Liver (tissue), 9 donors: Measurements from ENCODE around the gene PNMA8B. TPM values are rescaled to one million over a fixed set of nuclear protein-coding genes. Genes with fewer than 3 reads are reported as not detected.

Experiments
- DNase-seq: peaks from one replicate; pipeline ENCODE4 v3.0.0-alpha.2; 2017; ENCODE audit warnings: low spot score
- H3K27ac ChIP-seq, 2 donors: one replicate each; pipeline ENCODE4 v1.7.0; 2013; ENCODE audit warnings: inconsistent platforms in 2 of 2, low read length in 2 of 2, control low read depth in 1 of 2, low read depth in 1 of 2, mild to moderate bottlenecking in 1 of 2
- H3K27me3 ChIP-seq, 4 donors: one replicate each; pipeline versions ENCODE4 v1.6.1 to v1.7.0; 2013; ENCODE audit warnings: low read length in 3 of 4, inconsistent platforms in 1 of 4, mild to moderate bottlenecking in 1 of 4, moderate library complexity in 1 of 4; ENCODE audit not compliant: control insufficient read depth in 4 of 4, insufficient read depth in 4 of 4
- H3K36me3 ChIP-seq, 4 donors: one replicate each; pipeline versions ENCODE4 v1.6.1 to v1.7.0; 2013; ENCODE audit warnings: low read length in 3 of 4, mild to moderate bottlenecking in 3 of 4, low read depth in 1 of 4, moderate library complexity in 1 of 4; ENCODE audit not compliant: control insufficient read depth in 4 of 4, insufficient read depth in 3 of 4
- H3K4me1 ChIP-seq, 4 donors: one replicate each; pipeline versions ENCODE4 v1.6.1 to v1.7.0; 2013; ENCODE audit warnings: low read length in 3 of 4, mild to moderate bottlenecking in 3 of 4, moderate library complexity in 1 of 4; ENCODE audit not compliant: control insufficient read depth in 4 of 4, insufficient read depth in 4 of 4
- H3K4me3 ChIP-seq, 3 donors: one replicate each; pipeline versions ENCODE4 v1.6.1 to v1.7.0; 2013; ENCODE audit warnings: low read length in 3 of 3, control low read depth in 1 of 3, low read depth in 1 of 3, mild to moderate bottlenecking in 1 of 3
- H3K9ac ChIP-seq, 2 donors: one replicate each; pipeline ENCODE4 v1.7.0; 2013; ENCODE audit warnings: low read length in 2 of 2, mild to moderate bottlenecking in 2 of 2, moderate library complexity in 2 of 2, control low read depth in 1 of 2, low read depth in 1 of 2
- H3K9me3 ChIP-seq, 4 donors: one replicate each; pipeline versions ENCODE4 v1.6.1 to v1.7.0; 2013; ENCODE audit warnings: low read length in 3 of 4; ENCODE audit not compliant: control insufficient read depth in 4 of 4
- CTCF ChIP-seq: fragments of 150-350 bp; IDR thresholded peaks from 2 replicates; pipeline ENCODE4 v1.5.1; 2017; ENCODE audit warnings: improper control_type of control experiment, low read depth, low read length; ENCODE audit not compliant: missing input control
- EGR1 ChIP-seq, 2 donors: IDR thresholded peaks; 2 replicates each; pipeline ENCODE4 v1.6.1; 2016 to 2018; ENCODE audit warnings: antibody characterized with exemption in 2 of 2, low read depth in 2 of 2
- FOXA1 ChIP-seq: IDR thresholded peaks from 2 replicates; pipeline ENCODE4 v1.6.1; 2016; ENCODE audit warnings: antibody characterized with exemption
- FOXA2 ChIP-seq: IDR thresholded peaks from 2 replicates; pipeline ENCODE4 v1.6.1; 2016; ENCODE audit warnings: antibody characterized with exemption
- GABPA ChIP-seq, 2 donors: IDR thresholded peaks in 1 of 2; conservative IDR thresholded peaks in 1 of 2; 2 replicates each; pipeline ENCODE4 v1.6.1; 2016; ENCODE audit warnings: antibody characterized with exemption in 2 of 2, mild to moderate bottlenecking in 1 of 2, moderate library complexity in 1 of 2
- HNF4A ChIP-seq, 2 donors: conservative IDR thresholded peaks; 2 replicates each; pipeline ENCODE4 v1.6.1; 2016; ENCODE audit warnings: antibody characterized with exemption in 2 of 2, mild to moderate bottlenecking in 2 of 2
- HNF4G ChIP-seq: IDR thresholded peaks from 2 replicates; pipeline ENCODE4 v1.6.1; 2016; ENCODE audit warnings: antibody characterized with exemption
- JUND ChIP-seq, 2 donors: IDR thresholded peaks; 2 replicates each; pipeline ENCODE4 v1.6.1; 2016; ENCODE audit warnings: antibody characterized with exemption in 2 of 2
- MAX ChIP-seq: IDR thresholded peaks from 2 replicates; pipeline ENCODE4 v1.6.1; 2016; ENCODE audit warnings: antibody characterized with exemption
- NR2F2 ChIP-seq: IDR thresholded peaks from 2 replicates; pipeline ENCODE4 v1.6.1; 2016; ENCODE audit warnings: antibody characterized with exemption
- RAD21 ChIP-seq, 2 donors: IDR thresholded peaks; 2 replicates each; pipeline ENCODE4 v1.6.1; 2016; ENCODE audit warnings: antibody characterized with exemption in 2 of 2, mild to moderate bottlenecking in 2 of 2
- REST ChIP-seq: IDR thresholded peaks from 2 replicates; pipeline ENCODE4 v1.6.1; 2016; ENCODE audit warnings: antibody characterized with exemption, mild to moderate bottlenecking
- RXRA ChIP-seq, 2 donors: IDR thresholded peaks; 2 replicates each; pipeline ENCODE4 v1.6.1; 2017 to 2018; ENCODE audit warnings: antibody characterized with exemption in 2 of 2, mild to moderate bottlenecking in 1 of 2
- SP1 ChIP-seq: IDR thresholded peaks from 2 replicates; pipeline ENCODE4 v1.6.1; 2018; ENCODE audit warnings: antibody characterized with exemption, mild to moderate bottlenecking
- TAF1 ChIP-seq: conservative IDR thresholded peaks from 2 replicates; pipeline ENCODE4 v1.6.1; 2016; ENCODE audit warnings: antibody characterized with exemption, mild to moderate bottlenecking
- YY1 ChIP-seq: IDR thresholded peaks from 2 replicates; pipeline ENCODE4 v1.6.1; 2016; ENCODE audit warnings: antibody characterized with exemption, mild to moderate bottlenecking
- whole genome bisulfite sequencing: extraction: QIAGEN DNeasy Blood & Tissue Kit; methylation state at CpG from one replicate; pipeline ENCODE4 v1.1.7; 2013; 5-methylcytosine and 5-hydroxymethylcytosine counted together
- polyA plus RNA-seq, 2 donors: library from polyadenylated mRNA; stranded (reverse) in 1 of 2; unstranded in 1 of 2; fragments of 200-250 nt in 1 of 2; fragments of >200 nt in 1 of 2; fragmentation: Nextera tagmentation in 1 of 2; extraction: Ambion mirVana in 1 of 2; gene quantifications; one replicate each; pipeline versions ENCODE4 v1.2.1 to v1.2.3, GENCODE V29; 2013 to 2015
- total RNA-seq, 2 donors: library from RNA; depleted of rRNA; stranded (reverse); fragments of >200 nt; gene quantifications; one replicate each; pipeline ENCODE4 v1.2.3, GENCODE V29; 2014
- TF ChIP-seq, protein P1 (sequence below): IDR thresholded peaks from 2 replicates; pipeline ENCODE4 v1.6.1; 2016; ENCODE audit warnings: antibody characterized with exemption
- TF ChIP-seq, protein P2 (sequence below): IDR thresholded peaks from 2 replicates; pipeline ENCODE4 v1.6.1; 2016; ENCODE audit warnings: antibody characterized with exemption
- donor health status: healthy.
- donor health status: healthy.
- donor health status: healthy.
- donor health status: healthy.
- donor health status: healthy.

PNMA8B gene
- total and polyA plus RNA-seq, 4 donors, result 0.15 to 0.59 (median 0.39) TPM

DNA sequence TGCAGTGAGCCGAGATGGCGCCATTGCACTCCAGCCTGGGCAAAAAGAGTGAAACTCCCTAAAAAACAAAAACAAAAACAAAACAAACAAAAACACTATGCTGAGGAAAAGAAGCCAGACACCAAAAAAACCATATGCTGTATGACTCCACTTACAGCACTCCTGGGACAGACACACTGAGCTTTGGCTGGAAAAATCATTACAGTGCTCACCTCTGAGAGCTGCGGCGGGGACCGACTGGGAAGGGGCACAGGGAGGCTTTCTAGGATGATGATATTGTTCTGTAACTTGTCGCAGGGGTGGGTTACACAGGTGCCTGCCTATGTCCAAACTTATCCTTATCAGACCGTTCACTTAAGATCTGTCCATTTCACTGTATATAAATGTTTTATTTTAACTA is 32.2 kb downstream of the PNMA8B start:
- Histone ChIP-seq H3K27ac (no peak overlapping the region), H3K36me3 (no peaks in the 10 kb centered on the region), H3K4me3 (no peak overlapping the region), H3K27me3 (peaks cover 0 to 3% (median 0%) of the 10 kb centered on the region in 4 donors), H3K4me1 (no peaks in the 10 kb centered on the region), H3K9me3 (no peaks in the 10 kb centered on the region), H3K9ac (no peak overlapping the region)
- WGBS, result 78% methylated on average over 7 of the region's 7 CpGs
- no peak for DNase-seq
- TF ChIP-seq JUND (IDR thresholded peaks at IDR 0.05) (no peak), FOXA2 (no peak), GABPA (IDR thresholded peaks at IDR 0.05 in 1 of 2, conservative IDR thresholded peaks at IDR 0.05 in 1 of 2) (no peak), HNF4G (no peak), YY1 (no peak), MAX (no peak), EGR1 (IDR thresholded peaks at IDR 0.05; ENCODE audit: low read depth in 2 of 2) (no peak), RAD21 (IDR thresholded peaks at IDR 0.05) (no peak), RXRA (IDR thresholded peaks at IDR 0.05) (no peak), SP1 (no peak), CTCF (no peak), FOXA1 (no peak), TAF1 (no peak)
- TF ChIP-seq, protein P1, sequence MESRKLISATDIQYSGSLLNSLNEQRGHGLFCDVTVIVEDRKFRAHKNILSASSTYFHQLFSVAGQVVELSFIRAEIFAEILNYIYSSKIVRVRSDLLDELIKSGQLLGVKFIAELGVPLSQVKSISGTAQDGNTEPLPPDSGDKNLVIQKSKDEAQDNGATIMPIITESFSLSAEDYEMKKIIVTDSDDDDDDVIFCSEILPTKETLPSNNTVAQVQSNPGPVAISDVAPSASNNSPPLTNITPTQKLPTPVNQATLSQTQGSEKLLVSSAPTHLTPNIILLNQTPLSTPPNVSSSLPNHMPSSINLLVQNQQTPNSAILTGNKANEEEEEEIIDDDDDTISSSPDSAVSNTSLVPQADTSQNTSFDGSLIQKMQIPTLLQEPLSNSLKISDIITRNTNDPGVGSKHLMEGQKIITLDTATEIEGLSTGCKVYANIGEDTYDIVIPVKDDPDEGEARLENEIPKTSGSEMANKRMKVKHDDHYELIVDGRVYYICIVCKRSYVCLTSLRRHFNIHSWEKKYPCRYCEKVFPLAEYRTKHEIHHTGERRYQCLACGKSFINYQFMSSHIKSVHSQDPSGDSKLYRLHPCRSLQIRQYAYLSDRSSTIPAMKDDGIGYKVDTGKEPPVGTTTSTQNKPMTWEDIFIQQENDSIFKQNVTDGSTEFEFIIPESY, result no peak
- TF ChIP-seq, protein P2, sequence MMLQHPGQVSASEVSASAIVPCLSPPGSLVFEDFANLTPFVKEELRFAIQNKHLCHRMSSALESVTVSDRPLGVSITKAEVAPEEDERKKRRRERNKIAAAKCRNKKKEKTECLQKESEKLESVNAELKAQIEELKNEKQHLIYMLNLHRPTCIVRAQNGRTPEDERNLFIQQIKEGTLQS, result no peak

GRCh38 chr19:46461537-46461936 is 34.1 kb downstream of the PNMA8B start:
- peaks cover 0 to 3% (median 0%) of the 10 kb centered on the region in 4 donors for H3K27me3 ChIP-seq
- DNase-seq, result no peak
- H3K9ac ChIP-seq, result no peak overlapping the region
- H3K9me3 ChIP-seq, result no peaks in the 10 kb centered on the region
- 92% methylated on average over 2 of the region's 2 CpGs for WGBS
- no peak overlapping the region for H3K4me3 ChIP-seq
- no peaks in the 10 kb centered on the region for H3K36me3 ChIP-seq
- no peaks in the 10 kb centered on the region for H3K4me1 ChIP-seq
- TF ChIP-seq CTCF (no peak), FOXA2 (no peak), GABPA (IDR thresholded peaks at IDR 0.05 in 1 of 2, conservative IDR thresholded peaks at IDR 0.05 in 1 of 2) (no peak), EGR1 (IDR thresholded peaks at IDR 0.05; ENCODE audit: low read depth in 2 of 2) (no peak), SP1 (no peak), TAF1 (no peak), JUND (IDR thresholded peaks at IDR 0.05) (no peak), NR2F2 (no peak), FOXA1 (no peak), RAD21 (IDR thresholded peaks at IDR 0.05) (no peak), YY1 (no peak), REST (no peak), HNF4A (conservative IDR thresholded peaks at IDR 0.05) (no peak), HNF4G (no peak), RXRA (IDR thresholded peaks at IDR 0.05) (no peak)
- TF ChIP-seq, protein P1, result no peak
- TF ChIP-seq, protein P2, result no peak
- H3K27ac ChIP-seq, result no peak overlapping the region
